K562 (cell line): ENCODE results near the gene CRB2. TPM values are rescaled to one million over a fixed set of nuclear protein-coding genes. Genes with fewer than 3 reads are reported as not detected.

Experiments
- CTCF ChIP-seq, 3 experiments: IDR thresholded peaks in 2 of 3; conservative IDR thresholded peaks in 1 of 3; 2 replicates each; pipeline ENCODE4 v1.5.1; 2011 to 2012; ENCODE audit warnings: low read length in 3 of 3, mild to moderate bottlenecking in 3 of 3, control low read depth in 2 of 3, improper control_type of control experiment in 1 of 3, inconsistent platforms in 1 of 3, low read depth in 1 of 3, mixed read lengths in 1 of 3, moderate library complexity in 1 of 3; ENCODE audit not compliant: insufficient read depth in 2 of 3
- DEAF1 ChIP-seq: fragments of 450-650 bp; formaldehyde crosslinking; IDR thresholded peaks from 2 replicates; pipeline ENCODE4 v1.4.0; 2020; ENCODE audit warnings: mild to moderate bottlenecking, moderate library complexity
- ELK1 ChIP-seq: sonication (generic); formaldehyde crosslinking; IDR thresholded peaks from 2 replicates; pipeline ENCODE4 v1.8.1; 2022; ENCODE audit warnings: missing genetic modification reagents
- KLF1 ChIP-seq: fragments of 450-650 bp; IDR thresholded peaks from 2 replicates; pipeline ENCODE4 v1.6.1; 2016; ENCODE audit warnings: missing genetic modification characterization, missing compliant biosample characterization
- LCOR ChIP-seq: sonication (generic); formaldehyde crosslinking; IDR thresholded peaks from 2 replicates; pipeline ENCODE4 v1.8.0; 2022; ENCODE audit warnings: mild to moderate bottlenecking, missing genetic modification reagents
- MCM3 ChIP-seq: fragments of 450-650 bp; IDR thresholded peaks from 2 replicates; pipeline ENCODE4 v1.6.1; 2016
- MTF1 ChIP-seq: fragments of 250-450 bp; sonication (Bioruptor Pico); IDR thresholded peaks from 2 replicates; pipeline ENCODE4 v1.9.0; 2021; ENCODE audit warnings: moderate library complexity, mild to moderate bottlenecking, inconsistent platforms, borderline replicate concordance
- POLR2B ChIP-seq: fragments of 450-650 bp; IDR thresholded peaks from 2 replicates; pipeline ENCODE4 v1.6.1; 2018; ENCODE audit warnings: low read depth; ENCODE audit not compliant: partially characterized antibody
- POLR2G ChIP-seq: fragments of 200-400 bp; formaldehyde crosslinking; IDR thresholded peaks from 2 replicates; pipeline ENCODE4 v1.6.1; 2017; ENCODE audit warnings: low read depth, mild to moderate bottlenecking, antibody characterized with exemption, low read length, moderate library complexity
- RAD51 ChIP-seq: fragments of 450-650 bp; IDR thresholded peaks from 2 replicates; pipeline ENCODE4 v1.7.1; 2016; ENCODE audit warnings: low read depth, mild to moderate bottlenecking, borderline replicate concordance
- SRF ChIP-seq, 2 experiments: fragments of 250-450, 450-650 bp in 1 of 2; sonication (Bioruptor Pico) in 1 of 2; sonication (generic) in 1 of 2; formaldehyde crosslinking; IDR thresholded peaks; 2 replicates each; pipeline versions ENCODE4 v1.5.0 to v1.5.1; 2020 to 2022; ENCODE audit warnings: mild to moderate bottlenecking in 1 of 2, missing genetic modification reagents in 1 of 2
- TRIM25 ChIP-seq: fragments of 450-650 bp; IDR thresholded peaks from 2 replicates; pipeline ENCODE4 v1.7.0; 2016; ENCODE audit warnings: borderline replicate concordance
- ZBTB11 ChIP-seq, 3 experiments: fragments of 200-800 bp in 1 of 3; fragments of 250-450 bp in 1 of 3; fragments of 450-650 bp in 1 of 3; sonication (Bioruptor Pico) in 1 of 3; sonication (Bioruptor generic) in 1 of 3; formaldehyde crosslinking in 1 of 3; IDR thresholded peaks; 2 replicates each; pipeline versions ENCODE4 v1.6.1 to v1.8.0; 2016 to 2022; ENCODE audit warnings: mild to moderate bottlenecking in 2 of 3, missing genetic modification characterization in 2 of 3, missing compliant biosample characterization in 1 of 3, moderate library complexity in 1 of 3
- ZNF512 ChIP-seq: IDR thresholded peaks from 2 replicates; pipeline ENCODE4 v1.6.1; 2016; ENCODE audit warnings: missing genetic modification characterization, missing compliant biosample characterization
- ZNF75A ChIP-seq: fragments of 450-650 bp; formaldehyde crosslinking; IDR thresholded peaks from 2 replicates; pipeline ENCODE4 v1.4.0; 2020; ENCODE audit warnings: mild to moderate bottlenecking
- polyA plus RNA-seq, 8 experiments: library from polyadenylated mRNA; depleted of rRNA in 4 of 8; stranded (reverse) in 5 of 8; unstranded in 3 of 8; fragments of >200 nt; fragmentation: Nextera tagmentation in 2 of 8; fragmentation: Illumina TruSeq in 1 of 8; extraction: Ambion mirVana in 2 of 8; extraction: Trizol in 1 of 8; gene quantifications; 2 replicates each; pipeline versions ENCODE4 v1.2.1 to v1.2.3, GENCODE V29; 2011 to 2014; ENCODE audit warnings: inconsistent platforms in 1 of 8, missing spikeins in 1 of 8
- total RNA-seq, 7 experiments: library from RNA; depleted of rRNA in 6 of 7; stranded (reverse); fragments of >200 nt in 6 of 7; fragmentation: Illumina TruSeq in 2 of 7; extraction: Trizol in 2 of 7; gene quantifications; 2 replicates each; pipeline versions ENCODE4 v1.2.1 to v1.2.3, GENCODE V29; 2011 to 2021; ENCODE audit warnings: low replicate concordance in 1 of 7

Gene CRB2
- total and polyA plus RNA-seq, 9 of the 15 experiments (the other 6 are each of a cell fraction or from before 2014, with no cell fraction given) = 0.13 to 1.2 (median 0.25) TPM; not detected in 2

GRCh38 chr9:123353984-123354591 is 1.9 kb upstream of the CRB2 start (continued):
- no peak for TF ChIP-seq POLR2G
- no peak for TF ChIP-seq MCM3
- TF ChIP-seq KLF1 (tag) = no peak
- TF ChIP-seq MTF1 (CRISPR knock-in tag) = no peak
- peak; percentile 26; the same call in 1 of the 2 replicates for TF ChIP-seq RAD51
- no peak for TF ChIP-seq ZBTB11 (CRISPR knock-in tag; IDR thresholded peaks at IDR 0.05)
- TF ChIP-seq LCOR (CRISPR knock-in tag) = no peak
- TF ChIP-seq SRF (CRISPR knock-in tag; IDR thresholded peaks at IDR 0.05) = no peak
- TF ChIP-seq DEAF1 (CRISPR knock-in tag) = peak; percentile 88
- no peak for TF ChIP-seq ZNF512
- no peak for TF ChIP-seq ELK1
- TF ChIP-seq TRIM25 = no peak
- no peak for TF ChIP-seq POLR2B
- TF ChIP-seq ZNF75A (CRISPR knock-in tag) = no peak
- peak; percentile 89 to 94 (median 94) for TF ChIP-seq CTCF (IDR thresholded peaks at IDR 0.05 in 2 of 3, conservative IDR thresholded peaks at IDR 0.05 in 1 of 3; ENCODE audit: insufficient read depth in 2 of 3, low read depth in 1 of 3, low read length in 3 of 3)
